ENCODE measurements around the gene WSB2.

WSB2 gene

GRCh38 chr12:117986705-117987469 is 74.1 kb downstream of the WSB2 start:
- no peak for DNase-seq

GRCh38 chr12:117985182-117985581 is 75.8 kb downstream of the WSB2 start:
- DNase-seq = no peak
